OCI-LY7 (cell line): ENCODE results near the gene C6orf89. TPM values are rescaled to one million over a fixed set of nuclear protein-coding genes. Genes with fewer than 3 reads are reported as not detected.

Experiments
- BruUV-seq: library from RNA; stranded (reverse); fragments of 400-500 nt; replicated peaks from 2 replicates; lab custom pipeline; 2021; lab: Mats Ljungman, UMichigan
- CTCF ChIA-PET: fragments of 300-600 bp; sonication (Branson Sonifier 250); formaldehyde crosslinking; loops from one replicate; lab custom pipeline; 2022; ENCODE audit warnings: antibody characterized with exemption; ENCODE audit not compliant: unreplicated experiment; lab: Charles Lee
- POLR2A ChIA-PET: fragments of 300-600 bp; sonication (Branson Sonifier 250); formaldehyde crosslinking; loops from one replicate; lab custom pipeline; 2022; ENCODE audit warnings: antibody characterized with exemption; lab: Charles Lee
- DNase-seq: peaks from one replicate; pipeline ENCODE4 v3.0.0-alpha.2; 2015; ENCODE audit warnings: low spot score
- H2AFZ ChIP-seq: fragments of 200-600 bp; sonication (generic), shearing (Covaris generic); 2 replicates; pipeline ENCODE4 v1.6.1; 2014; ENCODE audit warnings: mild to moderate bottlenecking, antibody characterized with exemption, low read length, moderate library complexity
- H3K27ac ChIP-seq: fragments of 200-600 bp; sonication (generic); 2 replicates; pipeline ENCODE4 v1.5.1; 2014; ENCODE audit warnings: mixed run types, low read depth, mild to moderate bottlenecking, moderate library complexity, low read length, inconsistent platforms; ENCODE audit not compliant: poor library complexity, severe bottlenecking
- H3K36me3 ChIP-seq: fragments of 200-600 bp; sonication (generic); 2 replicates; pipeline ENCODE4 v1.6.1; 2014; ENCODE audit warnings: mild to moderate bottlenecking, antibody characterized with exemption, low read length, moderate library complexity, mixed read lengths; ENCODE audit not compliant: insufficient read depth
- H3K4me1 ChIP-seq: fragments of 200-600 bp; sonication (generic); 2 replicates; pipeline ENCODE4 v1.5.1; 2014; ENCODE audit warnings: mild to moderate bottlenecking, low read length; ENCODE audit not compliant: insufficient read depth, poor library complexity, severe bottlenecking
- H3K4me2 ChIP-seq: fragments of 200-600 bp; sonication (generic); 2 replicates; pipeline ENCODE4 v1.6.1; 2014; ENCODE audit warnings: mild to moderate bottlenecking, low read length
- H3K4me3 ChIP-seq: fragments of 200-600 bp; sonication (generic); 2 replicates; pipeline ENCODE4 v1.5.1; 2014; ENCODE audit warnings: mild to moderate bottlenecking, low read depth, low read length; ENCODE audit not compliant: poor library complexity, severe bottlenecking
- H3K79me2 ChIP-seq: fragments of 200-600 bp; sonication (generic); 2 replicates; pipeline ENCODE4 v1.6.1; 2016; ENCODE audit warnings: low read depth, mild to moderate bottlenecking, low read length, moderate library complexity, mixed read lengths; ENCODE audit not compliant: insufficient read depth
- H3K9me2 ChIP-seq: fragments of 200-600 bp; sonication (generic); 2 replicates; pipeline ENCODE4 v1.6.1; 2016; ENCODE audit warnings: mild to moderate bottlenecking, low read length, mixed read lengths; ENCODE audit not compliant: insufficient read depth
- H3K9me3 ChIP-seq: fragments of 200-600 bp; sonication (generic); 2 replicates; pipeline ENCODE4 v1.6.1; 2014; ENCODE audit warnings: mild to moderate bottlenecking, mixed run types, low read length, mixed read lengths
- H4K20me1 ChIP-seq: fragments of 200-600 bp; sonication (generic); 2 replicates; pipeline ENCODE4 v1.6.1; 2014; ENCODE audit warnings: mild to moderate bottlenecking, antibody characterized with exemption, low read length, moderate library complexity, mixed read lengths; ENCODE audit not compliant: insufficient read depth
- EZH2phosphoT487 ChIP-seq: fragments of 200-600 bp; sonication (generic); IDR thresholded peaks from 2 replicates; pipeline ENCODE4 v1.6.1; 2018; ENCODE audit warnings: low read depth, borderline replicate concordance, mild to moderate bottlenecking, mixed run types, antibody characterized with exemption, low read length, moderate library complexity, mixed read lengths
- intact Hi-C: fragments of 100-400 bp; cut with micrococcal nuclease; formaldehyde crosslinking; loops from one replicate; pipeline ENCODE4 v1.10.0; 2022; ENCODE audit not compliant: unreplicated experiment
- total RNA-seq, 2 experiments: library from RNA; depleted of rRNA in 1 of 2; stranded (reverse); fragments of >200 nt in 1 of 2; shearing (Covaris generic) in 1 of 2; gene quantifications; 2 replicates each; pipeline ENCODE4 v1.2.3, GENCODE V29; 2014 to 2022
- TF ChIP-seq, protein P1 (sequence below): fragments of 200-600 bp; sonication (generic); conservative IDR thresholded peaks from 2 replicates; pipeline ENCODE4 v1.5.1; 2014; ENCODE audit warnings: mild to moderate bottlenecking, antibody characterized with exemption, low read length, moderate library complexity, mixed read lengths

Gene C6orf89
- total RNA-seq, 2 experiments from 2014 or later = 20.1 to 25.7 TPM

DNA sequence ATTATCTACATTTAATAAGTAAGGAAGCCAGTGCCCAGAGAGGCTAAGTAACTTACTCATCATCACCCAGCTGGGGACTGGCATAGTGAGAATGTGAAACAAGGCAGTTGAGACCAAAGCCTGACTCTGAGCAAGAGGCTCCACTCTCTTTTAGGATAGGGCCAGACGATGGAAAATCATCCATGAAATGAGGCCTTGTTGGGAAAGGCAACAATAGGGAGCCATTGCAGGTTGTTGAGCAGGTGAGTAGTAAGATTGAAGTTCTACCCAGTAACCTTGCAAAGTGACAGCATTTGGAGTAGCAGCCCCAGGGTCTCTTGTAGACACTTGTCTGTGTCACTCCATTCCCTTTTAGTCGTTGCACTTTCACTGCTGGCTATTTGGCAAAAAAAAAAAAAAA lies 44.0 kb upstream of the C6orf89 start:
- ChIA-PET CTCF (no interaction called here), POLR2A (no interaction called here)
- intact Hi-C loops = no loop called here
- Histone ChIP-seq H3K9me3 (no peaks in the 10 kb centered on the region), H3K4me3 (no peak overlapping the region), H3K4me2 (no peak overlapping the region), H3K27ac (no peak overlapping the region), H4K20me1 (no peaks in the 10 kb centered on the region), H2AFZ (no peak overlapping the region), H3K9me2 (no peaks in the 10 kb centered on the region), H3K36me3 (no peaks in the 10 kb centered on the region), H3K79me2 (no peaks in the 10 kb centered on the region), H3K4me1 (no peaks in the 10 kb centered on the region)
- no TSS peak for BruUV-seq
- TF ChIP-seq, protein P1, sequence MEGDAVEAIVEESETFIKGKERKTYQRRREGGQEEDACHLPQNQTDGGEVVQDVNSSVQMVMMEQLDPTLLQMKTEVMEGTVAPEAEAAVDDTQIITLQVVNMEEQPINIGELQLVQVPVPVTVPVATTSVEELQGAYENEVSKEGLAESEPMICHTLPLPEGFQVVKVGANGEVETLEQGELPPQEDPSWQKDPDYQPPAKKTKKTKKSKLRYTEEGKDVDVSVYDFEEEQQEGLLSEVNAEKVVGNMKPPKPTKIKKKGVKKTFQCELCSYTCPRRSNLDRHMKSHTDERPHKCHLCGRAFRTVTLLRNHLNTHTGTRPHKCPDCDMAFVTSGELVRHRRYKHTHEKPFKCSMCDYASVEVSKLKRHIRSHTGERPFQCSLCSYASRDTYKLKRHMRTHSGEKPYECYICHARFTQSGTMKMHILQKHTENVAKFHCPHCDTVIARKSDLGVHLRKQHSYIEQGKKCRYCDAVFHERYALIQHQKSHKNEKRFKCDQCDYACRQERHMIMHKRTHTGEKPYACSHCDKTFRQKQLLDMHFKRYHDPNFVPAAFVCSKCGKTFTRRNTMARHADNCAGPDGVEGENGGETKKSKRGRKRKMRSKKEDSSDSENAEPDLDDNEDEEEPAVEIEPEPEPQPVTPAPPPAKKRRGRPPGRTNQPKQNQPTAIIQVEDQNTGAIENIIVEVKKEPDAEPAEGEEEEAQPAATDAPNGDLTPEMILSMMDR = no peak
- no peak for TF ChIP-seq EZH2phosphoT487
- no peak for DNase-seq

DNA sequence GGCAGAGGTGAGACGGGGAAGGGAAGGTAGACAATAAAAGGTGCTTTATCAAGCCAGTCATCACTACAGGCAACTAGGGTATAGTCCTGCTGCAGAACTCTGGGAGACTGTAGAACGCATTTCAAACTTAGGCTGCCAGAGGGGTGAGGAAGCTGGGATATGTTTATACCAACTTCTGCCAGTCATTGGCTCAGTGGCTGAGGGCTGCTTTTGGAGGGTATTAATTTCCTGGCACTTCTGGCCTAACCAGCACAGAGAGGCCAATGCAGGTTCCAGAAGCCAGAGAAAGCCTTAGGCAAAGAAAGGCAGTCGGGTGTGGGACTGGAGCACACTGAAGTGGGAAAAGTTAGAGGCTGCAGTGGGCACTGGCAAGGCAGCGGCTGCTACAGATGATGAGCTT lies 42.6 kb upstream of the C6orf89 start:
- CTCF ChIA-PET = no interaction called here
- no peaks in the 10 kb centered on the region for H3K4me1 ChIP-seq
- no TSS peak for BruUV-seq
- no peaks in the 10 kb centered on the region for H4K20me1 ChIP-seq
- H3K9me3 ChIP-seq = no peaks in the 10 kb centered on the region
- no peaks in the 10 kb centered on the region for H3K79me2 ChIP-seq
- intact Hi-C loops = no loop called here
- POLR2A ChIA-PET = no interaction called here
- no peaks in the 10 kb centered on the region for H3K36me3 ChIP-seq
- no peak for DNase-seq
- TF ChIP-seq EZH2phosphoT487 = no peak
- TF ChIP-seq, protein P1 = no peak
- H3K4me3 ChIP-seq = no peak overlapping the region
- H3K4me2 ChIP-seq = no peak overlapping the region
- no peak overlapping the region for H3K27ac ChIP-seq
- H2AFZ ChIP-seq = no peak overlapping the region
- H3K9me2 ChIP-seq = no peaks in the 10 kb centered on the region

DNA sequence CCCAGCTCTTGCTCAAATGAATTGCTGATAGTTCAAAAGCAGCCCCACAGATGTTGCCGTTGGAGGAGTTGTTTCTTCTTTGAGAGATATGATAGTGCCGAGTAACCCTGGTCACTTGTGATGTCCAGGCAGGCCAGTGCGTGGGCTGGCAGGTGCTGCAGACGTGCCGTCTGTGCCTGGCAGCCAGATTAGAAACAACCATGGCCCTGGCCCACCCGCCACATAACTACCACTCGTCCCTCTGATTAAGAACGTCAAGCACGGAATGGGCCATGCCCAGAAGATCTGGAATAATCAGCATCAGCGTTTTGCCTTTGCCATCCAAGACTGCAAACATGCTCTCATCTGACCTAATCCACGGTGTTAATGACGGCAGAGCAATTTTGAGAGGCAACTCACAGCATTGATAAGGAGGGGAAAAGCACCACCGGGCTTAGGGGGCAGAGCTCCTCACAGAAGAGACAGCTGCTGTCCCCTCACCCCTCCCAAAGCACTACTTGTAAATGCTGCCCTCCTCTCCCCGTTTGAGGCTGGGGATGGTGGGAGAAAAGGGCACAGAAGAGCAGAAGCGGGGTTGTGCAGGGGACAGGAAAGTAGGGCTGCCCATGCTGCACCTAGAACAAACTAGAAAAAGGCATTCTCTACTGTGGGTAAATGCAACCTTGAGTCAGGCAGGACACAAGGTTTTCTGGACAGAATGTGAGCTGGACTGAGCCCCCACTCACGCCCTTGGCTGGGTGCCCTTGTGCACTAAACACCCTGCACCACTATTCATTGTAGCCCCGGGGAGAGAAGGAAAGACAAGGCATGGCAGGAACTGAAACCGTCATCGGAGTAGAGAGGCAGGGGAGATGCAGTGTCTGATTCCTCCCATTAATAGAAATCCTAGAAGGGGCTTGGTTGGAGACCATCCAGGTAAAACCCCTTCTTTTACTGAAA lies 41.3 kb upstream of the C6orf89 start:
- ChIA-PET CTCF (no interaction called here), POLR2A (interaction anchor here (0.7 kb wide), 1 partner anchor 92 kb away, joined by 3 read pairs; no protein-coding TSS in a partner anchor)
- no peaks in the 10 kb centered on the region for H3K9me3 ChIP-seq
- TF ChIP-seq, protein P1 = no peak
- TF ChIP-seq EZH2phosphoT487 = no peak
- no peaks in the 10 kb centered on the region for H3K79me2 ChIP-seq
- no peaks in the 10 kb centered on the region for H3K4me1 ChIP-seq
- no peak for DNase-seq
- no peaks in the 10 kb centered on the region for H3K9me2 ChIP-seq
- H4K20me1 ChIP-seq = no peaks in the 10 kb centered on the region
- no peak overlapping the region for H3K4me3 ChIP-seq
- intact Hi-C loops = no loop called here
- BruUV-seq = no TSS peak
- no peak overlapping the region for H3K4me2 ChIP-seq
- H3K36me3 ChIP-seq = no peaks in the 10 kb centered on the region
- no peak overlapping the region for H2AFZ ChIP-seq
- H3K27ac ChIP-seq = no peak overlapping the region
